Fibroblast of lung (primary cell): ENCODE data around the gene CEACAM16. TPM values are rescaled to one million over a fixed set of nuclear protein-coding genes. Genes with fewer than 3 reads are reported as not detected.
"Not testable (repeated sequence)": the region's sequence is repeated elsewhere in the genome, so short reads cannot be mapped to it uniquely, and the experiment has no call there.

Experiments
- DNase-seq, 2 donors: peaks; one replicate each; pipeline versions ENCODE4 v3.0.0 to v3.0.0-alpha.2; 2010; ENCODE audit warnings: low read depth in 2 of 2
- H2AFZ ChIP-seq: 2 replicates; pipeline ENCODE4 v1.5.1; 2012; ENCODE audit warnings: low read length, control low read depth, inconsistent platforms
- H3K27ac ChIP-seq: 2 replicates; pipeline ENCODE4 v1.5.1; 2011; ENCODE audit warnings: low read length, control low read depth; ENCODE audit not compliant: insufficient read depth
- H3K27me3 ChIP-seq: 2 replicates; pipeline ENCODE4 v1.5.1; 2011; ENCODE audit warnings: mild to moderate bottlenecking, low read length; ENCODE audit not compliant: control insufficient read depth, insufficient read depth
- H3K36me3 ChIP-seq: 2 replicates; pipeline ENCODE4 v1.5.1; 2011; ENCODE audit warnings: low read length; ENCODE audit not compliant: control insufficient read depth, insufficient read depth
- H3K4me1 ChIP-seq: 2 replicates; pipeline ENCODE4 v1.5.1; 2011; ENCODE audit warnings: low read length; ENCODE audit not compliant: control insufficient read depth, insufficient read depth; ENCODE audit errors: extremely low read depth
- H3K4me2 ChIP-seq: 2 replicates; pipeline ENCODE4 v1.5.1; 2011; ENCODE audit warnings: low read length, control low read depth; ENCODE audit not compliant: insufficient read depth; ENCODE audit errors: extremely low read depth
- H3K4me3 ChIP-seq, 4 experiments: fragments of 200-600 bp in 1 of 4; sonication (generic) in 1 of 4; replicated peaks in 1 of 4; 2 replicates each; pipeline ENCODE4 v1.5.1; 2011 to 2016; ENCODE audit warnings: low read length in 4 of 4, low read depth in 3 of 4, mild to moderate bottlenecking in 3 of 4, control low read depth in 2 of 4, inconsistent platforms in 1 of 4, mixed read lengths in 1 of 4; ENCODE audit not compliant: insufficient read depth in 1 of 4; ENCODE audit errors: control extremely low read depth in 1 of 4
- H3K79me2 ChIP-seq: 2 replicates; pipeline ENCODE4 v1.5.1; 2012; ENCODE audit warnings: mild to moderate bottlenecking, low read length, inconsistent platforms; ENCODE audit not compliant: control insufficient read depth, insufficient read depth
- H3K9ac ChIP-seq: 2 replicates; pipeline ENCODE4 v1.5.1; 2011; ENCODE audit warnings: mild to moderate bottlenecking, low read length, control low read depth; ENCODE audit not compliant: insufficient read depth
- H3K9me3 ChIP-seq: 2 replicates; pipeline ENCODE4 v1.5.1; 2012; ENCODE audit warnings: low read depth, low read length; ENCODE audit not compliant: control insufficient read depth, insufficient read depth
- H4K20me1 ChIP-seq: 2 replicates; pipeline ENCODE4 v1.5.1; 2011; ENCODE audit warnings: low read length; ENCODE audit not compliant: control insufficient read depth, insufficient read depth; ENCODE audit errors: extremely low read depth
- EZH2 ChIP-seq: IDR thresholded peaks from 2 replicates; pipeline ENCODE4 v1.5.1; 2012; ENCODE audit warnings: low read length, control low read depth, mild to moderate bottlenecking; ENCODE audit errors: missing control alignments
- polyA plus RNA-seq, 2 donors: library from polyadenylated mRNA; depleted of rRNA in 1 of 2; stranded (reverse) in 1 of 2; unstranded in 1 of 2; fragments of >200 nt; gene quantifications; 2 replicates each; pipeline ENCODE4 v1.2.1, GENCODE V29; 2011 to 2012; ENCODE audit warnings: missing spikeins in 1 of 2
- total RNA-seq: library from RNA; depleted of rRNA; stranded (reverse); fragments of >200 nt; gene quantifications from 2 replicates; pipeline ENCODE4 v1.2.1, GENCODE V29; 2014
- TF ChIP-seq, protein P1 (sequence below), 2 donors: IDR thresholded peaks in 1 of 2; conservative IDR thresholded peaks in 1 of 2; 1 replicate in 1 of 2; 2 replicates in 1 of 2; pipeline ENCODE4 v1.5.1; 2011 to 2012; ENCODE audit warnings: low read length in 2 of 2, control low read depth in 1 of 2, inconsistent platforms in 1 of 2, low read depth in 1 of 2, mild to moderate bottlenecking in 1 of 2

CEACAM16 gene
- total and polyA plus RNA-seq, 2 donors (not counting 1 experiment from before 2014, with no cell fraction given), result not detected

DNA sequence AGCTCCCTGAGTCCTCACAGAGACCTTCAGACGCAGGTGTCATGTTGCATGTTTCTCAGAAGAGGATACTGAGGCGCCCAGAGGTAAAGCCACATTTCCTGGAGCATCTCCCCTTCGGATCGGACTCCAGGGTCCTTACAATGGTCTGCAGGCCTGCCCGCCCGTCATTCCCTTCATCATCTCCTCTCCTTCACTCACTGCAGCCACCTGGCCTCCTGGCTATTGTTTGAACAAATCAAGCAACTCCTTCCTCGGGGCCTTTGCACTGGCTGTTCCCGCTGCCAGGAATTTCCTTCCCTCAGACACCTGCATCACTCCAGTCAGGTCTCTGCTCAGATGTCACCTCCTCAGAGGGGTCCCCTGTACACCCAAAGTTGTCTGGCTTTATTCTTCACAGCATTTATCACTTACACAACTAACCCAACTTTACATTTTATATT is 20.3 kb downstream of the CEACAM16 start:
- Histone ChIP-seq H3K9me3 (no peaks in the 10 kb centered on the region), H3K27me3 (no peaks in the 10 kb centered on the region), H3K79me2 (no peaks in the 10 kb centered on the region), H4K20me1 (no peaks in the 10 kb centered on the region), H3K27ac (no peak overlapping the region), H3K4me1 (peaks cover 8% of the 10 kb centered on the region), H3K4me2 (no peak overlapping the region), H3K36me3 (no peaks in the 10 kb centered on the region), H3K9ac (no peak overlapping the region), H3K4me3 (no peak overlapping the region), H2AFZ (no peak overlapping the region)
- DNase-seq, result no peak
- TF ChIP-seq EZH2, result no peak
- TF ChIP-seq, protein P1, sequence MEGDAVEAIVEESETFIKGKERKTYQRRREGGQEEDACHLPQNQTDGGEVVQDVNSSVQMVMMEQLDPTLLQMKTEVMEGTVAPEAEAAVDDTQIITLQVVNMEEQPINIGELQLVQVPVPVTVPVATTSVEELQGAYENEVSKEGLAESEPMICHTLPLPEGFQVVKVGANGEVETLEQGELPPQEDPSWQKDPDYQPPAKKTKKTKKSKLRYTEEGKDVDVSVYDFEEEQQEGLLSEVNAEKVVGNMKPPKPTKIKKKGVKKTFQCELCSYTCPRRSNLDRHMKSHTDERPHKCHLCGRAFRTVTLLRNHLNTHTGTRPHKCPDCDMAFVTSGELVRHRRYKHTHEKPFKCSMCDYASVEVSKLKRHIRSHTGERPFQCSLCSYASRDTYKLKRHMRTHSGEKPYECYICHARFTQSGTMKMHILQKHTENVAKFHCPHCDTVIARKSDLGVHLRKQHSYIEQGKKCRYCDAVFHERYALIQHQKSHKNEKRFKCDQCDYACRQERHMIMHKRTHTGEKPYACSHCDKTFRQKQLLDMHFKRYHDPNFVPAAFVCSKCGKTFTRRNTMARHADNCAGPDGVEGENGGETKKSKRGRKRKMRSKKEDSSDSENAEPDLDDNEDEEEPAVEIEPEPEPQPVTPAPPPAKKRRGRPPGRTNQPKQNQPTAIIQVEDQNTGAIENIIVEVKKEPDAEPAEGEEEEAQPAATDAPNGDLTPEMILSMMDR (conservative IDR thresholded peaks at IDR 0.05 in 1 of 2, IDR thresholded peaks at IDR 0.05 in 1 of 2; ENCODE audit: low read depth in 1 of 2, low read length in 2 of 2), result no peak

DNA sequence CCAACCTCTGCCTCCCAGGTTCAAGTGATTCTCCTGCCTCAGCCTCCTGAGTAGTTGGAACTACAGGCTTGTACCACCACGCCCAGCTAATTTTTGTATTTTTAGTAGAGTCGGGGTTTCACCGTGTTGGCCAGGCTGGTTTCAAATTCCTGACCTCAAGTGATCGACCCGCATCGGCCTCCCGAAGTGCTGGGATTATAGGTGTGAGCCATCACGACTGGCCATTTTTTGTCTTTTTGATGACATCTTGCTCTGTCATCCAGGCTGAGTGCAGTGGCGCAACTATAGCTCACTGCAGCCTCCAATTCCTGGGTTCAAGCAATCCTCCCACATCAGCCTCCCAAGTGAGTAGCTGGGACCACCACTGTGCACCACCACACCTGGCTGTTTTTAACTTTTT is 21.4 kb downstream of the CEACAM16 start:
- not testable (repeated sequence) for H4K20me1 ChIP-seq, H3K79me2 ChIP-seq, H3K4me2 ChIP-seq, H3K4me3 ChIP-seq, H3K27me3 ChIP-seq, H3K9me3 ChIP-seq, H3K27ac ChIP-seq, DNase-seq, H3K36me3 ChIP-seq, H3K9ac ChIP-seq, H2AFZ ChIP-seq
- peaks cover 10% of the 10 kb centered on the region for H3K4me1 ChIP-seq

DNA sequence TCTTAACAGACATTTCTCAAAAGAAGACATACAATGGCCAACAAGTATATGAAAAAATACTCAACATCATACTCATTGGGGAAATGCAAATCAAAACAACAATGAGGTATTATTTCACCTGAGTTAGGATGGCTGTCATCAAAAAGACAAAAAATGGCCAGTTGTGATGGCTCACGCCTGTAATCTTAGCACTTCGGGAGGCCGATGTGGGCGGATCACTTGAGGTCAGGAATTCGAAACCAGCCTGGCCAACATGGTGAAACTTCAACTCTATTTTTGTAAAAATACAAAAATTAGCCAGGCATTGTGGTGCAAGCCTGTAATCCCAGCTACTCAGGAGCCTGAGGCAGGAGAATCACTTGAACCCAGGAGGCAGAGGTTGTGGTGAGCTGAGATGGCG is 22.0 kb downstream of the CEACAM16 start:
- Histone ChIP-seq H3K27ac (no peak overlapping the region), H3K4me1 (peaks cover 10% of the 10 kb centered on the region), H3K4me3 (no peak overlapping the region), H3K9me3 (no peaks in the 10 kb centered on the region), H3K79me2 (no peaks in the 10 kb centered on the region), H3K36me3 (no peaks in the 10 kb centered on the region), H3K9ac (no peak overlapping the region), H4K20me1 (no peaks in the 10 kb centered on the region), H2AFZ (no peak overlapping the region), H3K4me2 (no peak overlapping the region), H3K27me3 (no peaks in the 10 kb centered on the region)
- peak in 1 of 2 donors; percentile 41 for DNase-seq
- TF ChIP-seq EZH2, result no peak
- TF ChIP-seq, protein P1 (conservative IDR thresholded peaks at IDR 0.05 in 1 of 2, IDR thresholded peaks at IDR 0.05 in 1 of 2; ENCODE audit: low read depth in 1 of 2, low read length in 2 of 2), result no peak

DNA sequence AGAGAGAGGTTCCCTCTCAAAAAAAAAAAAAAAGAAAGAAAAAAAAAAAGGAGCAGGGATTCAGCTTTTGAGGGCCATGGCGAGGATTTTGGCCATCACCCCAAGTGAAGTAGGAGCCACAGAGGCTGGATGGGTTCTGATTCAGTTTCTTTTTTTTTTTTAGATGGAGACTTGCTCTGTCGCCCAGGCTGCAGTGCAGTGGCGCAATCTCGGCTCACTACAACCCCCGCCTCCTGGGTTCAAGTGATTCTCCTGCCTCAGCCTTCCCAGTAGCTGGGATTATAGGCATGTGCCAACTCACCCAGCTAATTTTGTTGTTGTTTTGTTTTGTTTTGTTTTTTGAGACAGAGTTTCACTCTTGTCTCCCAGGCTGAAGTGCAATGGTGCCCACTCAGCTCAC is 22.4 kb downstream of the CEACAM16 start:
- H4K20me1 ChIP-seq, H3K9ac ChIP-seq, H3K27ac ChIP-seq, DNase-seq, H3K4me3 ChIP-seq, H3K36me3 ChIP-seq, H3K27me3 ChIP-seq, H2AFZ ChIP-seq, H3K79me2 ChIP-seq, H3K4me2 ChIP-seq, H3K9me3 ChIP-seq: not testable (repeated sequence)
- peaks cover 10% of the 10 kb centered on the region for H3K4me1 ChIP-seq
